Left renal cortex interstitium (tissue), 4 donors: Measurements from ENCODE around the gene NARS2. TPM values are rescaled to one million over a fixed set of nuclear protein-coding genes. Genes with fewer than 3 reads are reported as not detected.

ENCODE experiments used
- DNase-seq, 4 donors: peaks; one replicate each; pipeline ENCODE4 v3.0.0-alpha.2; 2013; ENCODE audit warnings: low read depth in 4 of 4, low spot score in 2 of 4, missing footprints in 1 of 4
- polyA plus RNA-seq, 4 donors: library from polyadenylated mRNA; unstranded; fragments of 120-200 nt; gene quantifications; one replicate each; pipeline ENCODE4 v1.2.1, GENCODE V29; 2013; ENCODE audit not compliant: insufficient read length in 4 of 4

Gene NARS2
- polyA plus RNA-seq, 4 donors, result 32.9 to 53.2 (median 38.3) TPM

GRCh38 chr11:78390809-78391208, 183.9 kb downstream of the NARS2 start:
- no peak for DNase-seq

GRCh38 chr11:78386215-78386941, 188.3 kb downstream of the NARS2 start:
- DNase-seq, result no peak

Other genes with a start within 250 kb of the NARS2 start
- gene GAB2, start 157.0 kb downstream of the NARS2 start, polyA plus RNA-seq, result 10 to 100 TPM; 17.0 to 19.1 (median 18.7) TPM